Measurements from ENCODE around the gene DNM1L.

The DNM1L gene

GRCh38 chr12:32753605-32754004 is 74.5 kb downstream of the DNM1L start:
- Mint-ChIP-seq H3K36me3 (ENCODE audit: low read depth) (peaks cover 38% of the 10 kb centered on the region), H3K4me1 (peaks cover 19% of the 10 kb centered on the region), H3K27ac (peak overlapping the region in 2 of 3 experiments; percentile 71 to 93), H3K4me3 (peak overlapping the region; percentile 84 to 94 (median 85)), H3K9me3 (no peaks in the 10 kb centered on the region), H3K27me3 (ENCODE audit: low read depth) (no peaks in the 10 kb centered on the region)
- no peak for TF ChIP-seq CTCF (IDR thresholded peaks at IDR 0.05; ENCODE audit: unreplicated experiment in 3 of 3)

- peaks cover 33% of the 10 kb centered on the region for H3K36me3 Mint-ChIP-seq (ENCODE audit: low read depth)
- H3K27me3 Mint-ChIP-seq (ENCODE audit: low read depth): no peaks in the 10 kb centered on the region
- TF ChIP-seq CTCF (IDR thresholded peaks at IDR 0.05; ENCODE audit: unreplicated experiment in 3 of 3): no peak
- peak overlapping the region; percentile 71 to 93 (median 71) for H3K27ac Mint-ChIP-seq
- H3K4me1 Mint-ChIP-seq: peaks cover 19% of the 10 kb centered on the region
- no peaks in the 10 kb centered on the region for H3K9me3 Mint-ChIP-seq
- H3K4me3 Mint-ChIP-seq: peak overlapping the region; percentile 84 to 94 (median 85)
These were observed 75.0 kb downstream of the DNM1L start for GRCh38 chr12:32754111-32754510.

GRCh38 chr12:32755051-32755653 is 76.1 kb downstream of the DNM1L start:
- Mint-ChIP-seq H3K4me1 (peaks cover 19% of the 10 kb centered on the region), H3K4me3 (peak overlapping the region; percentile 84 to 94 (median 85)), H3K27ac (peak overlapping the region; percentile 93 to 98 (median 94)), H3K9me3 (no peaks in the 10 kb centered on the region), H3K36me3 (ENCODE audit: low read depth) (peaks cover 27% of the 10 kb centered on the region), H3K27me3 (ENCODE audit: low read depth) (no peaks in the 10 kb centered on the region)
- TF ChIP-seq CTCF (IDR thresholded peaks at IDR 0.05; ENCODE audit: unreplicated experiment in 3 of 3): peak; percentile 35 to 75 (median 46)

GRCh38 chr12:32755654-32756475 is 76.8 kb downstream of the DNM1L start, which contains the start of gene YARS2:
YARS2 (minus strand) TSS chr12:32755897; CDS start chr12:32755874, 23 bp downstream.
- Mint-ChIP-seq H3K4me3 (peak within 1 kb of the TSS; percentile 84 to 94 (median 85)), H3K9me3 (no peaks in the 10 kb centered on the region)

GRCh38 chr12:32756476-32757066 is 77.5 kb downstream of the DNM1L start:
- peaks cover 14% of the 10 kb centered on the region for H3K36me3 Mint-ChIP-seq (ENCODE audit: low read depth)
- H3K4me1 Mint-ChIP-seq: peaks cover 19% of the 10 kb centered on the region
- no peak for TF ChIP-seq CTCF (IDR thresholded peaks at IDR 0.05; ENCODE audit: unreplicated experiment in 3 of 3)
- peak overlapping the region; percentile 93 to 98 (median 94) for H3K27ac Mint-ChIP-seq
- H3K9me3 Mint-ChIP-seq: no peaks in the 10 kb centered on the region
- H3K4me3 Mint-ChIP-seq: peak overlapping the region; percentile 84 to 94 (median 85)
- H3K27me3 Mint-ChIP-seq (ENCODE audit: low read depth): peaks cover 3% of the 10 kb centered on the region

More at GRCh38 chr12:32755654-32756475, 76.8 kb downstream of the DNM1L start, which contains the start of gene YARS2:
- peaks cover 19% of the 10 kb centered on the region for H3K4me1 Mint-ChIP-seq
- peak; percentile 92 to 94 (median 92) for TF ChIP-seq CTCF (IDR thresholded peaks at IDR 0.05; ENCODE audit: unreplicated experiment in 3 of 3)
- H3K27ac Mint-ChIP-seq: peak within 1 kb of the TSS; percentile 93 to 98 (median 94)
- H3K27me3 Mint-ChIP-seq (ENCODE audit: low read depth): peaks cover 3% of the 10 kb centered on the region
- peaks cover 21% of the 10 kb centered on the region for H3K36me3 Mint-ChIP-seq (ENCODE audit: low read depth)
